NCI-H510A (cell line): ENCODE measurements around the gene DLG5.

Experiments
- DNase-seq: peaks from one replicate; lab custom pipeline; 2025; lab: John Stamatoyannopoulos, UW

Gene DLG5

GRCh38 chr10:77926566-77927401 lies at the start of gene DLG5:
Gene DLG5, minus strand, starts transcription at chr10:77926755. Its CDS starts 235 bp downstream, at chr10:77926520.
- no peak for DNase-seq

GRCh38 chr10:77975086-77975666 lies 48.6 kb upstream of the DLG5 start:
- DNase-seq = no peak

GRCh38 chr10:77974396-77975074 lies 48.0 kb upstream of the DLG5 start:
- peak; percentile 8 for DNase-seq

GRCh38 chr10:77973276-77973675 lies 46.7 kb upstream of the DLG5 start:
- DNase-seq = no peak

- DNase-seq = no peak
Observed at GRCh38 chr10:77972148-77972547, 45.6 kb upstream of the DLG5 start.

GRCh38 chr10:77971804-77972144 lies 45.2 kb upstream of the DLG5 start:
- no peak for DNase-seq

- DNase-seq = no peak
Observed at GRCh38 chr10:77970869-77971803, 44.6 kb upstream of the DLG5 start.

- DNase-seq = no peak
Observed at GRCh38 chr10:77969114-77969513, 42.6 kb upstream of the DLG5 start.

- DNase-seq = no peak
Observed at GRCh38 chr10:77967611-77968022, 41.1 kb upstream of the DLG5 start.

GRCh38 chr10:77965294-77965693 lies 38.7 kb upstream of the DLG5 start:
- DNase-seq = no peak

GRCh38 chr10:77964811-77965210 lies 38.3 kb upstream of the DLG5 start:
- no peak for DNase-seq

GRCh38 chr10:77963901-77964300 lies 37.3 kb upstream of the DLG5 start:
- DNase-seq = no peak

- DNase-seq = no peak
Observed at GRCh38 chr10:77962350-77963146, 36.0 kb upstream of the DLG5 start.

GRCh38 chr10:77961668-77962067 lies 35.1 kb upstream of the DLG5 start:
- DNase-seq = no peak

GRCh38 chr10:77960829-77961329 lies 34.3 kb upstream of the DLG5 start:
- no peak for DNase-seq

- no peak for DNase-seq
Observed at GRCh38 chr10:77959887-77960455, 33.4 kb upstream of the DLG5 start.

- no peak for DNase-seq
Observed at GRCh38 chr10:77959384-77959783, 32.8 kb upstream of the DLG5 start.

GRCh38 chr10:77955136-77955535 lies 28.6 kb upstream of the DLG5 start:
- no peak for DNase-seq

GRCh38 chr10:77949167-77949566 lies 22.6 kb upstream of the DLG5 start:
- no peak for DNase-seq

- no peak for DNase-seq
Observed at GRCh38 chr10:77946084-77946483, 19.5 kb upstream of the DLG5 start.

GRCh38 chr10:77944519-77944918 lies 18.0 kb upstream of the DLG5 start:
- no peak for DNase-seq
